Activated CD8-positive, alpha-beta memory T cell treated with anti-CD3 and anti-CD28 coated beads for 36 hours (primary cell): ENCODE measurements around the gene CCT7. TPM values are rescaled to one million over a fixed set of nuclear protein-coding genes. Genes with fewer than 3 reads are reported as not detected.
"Not testable (repeated sequence)": the region's sequence is repeated elsewhere in the genome, so short reads cannot be mapped to it uniquely, and the experiment has no call there.

ENCODE experiments used
- CTCF ChIA-PET: fragments of 350-600 bp; sonication (Branson Sonifier 250); formaldehyde crosslinking; loops from one replicate; lab custom pipeline; 2021; ENCODE audit warnings: antibody characterized with exemption; lab: Charles Lee
- POLR2A ChIA-PET: fragments of 350-600 bp; sonication (Branson Sonifier 250); formaldehyde crosslinking; loops from one replicate; lab custom pipeline; 2021; ENCODE audit warnings: antibody characterized with exemption; lab: Charles Lee
- total RNA-seq, 2 experiments: library from RNA; stranded (reverse); gene quantifications; one replicate each; pipeline ENCODE4 v1.2.3, GENCODE V29; 2021

The CCT7 gene
- 100 to 1,000 TPM; 750 to 751 TPM for total RNA-seq

- ChIA-PET POLR2A (interaction anchor here (1.0 to 2.9 kb wide), 9 partner anchors 9 to 163 kb away, joined by 3 to 17 read pairs (median 8); partner anchors contain the start of genes ALMS1, FBXO41 and SFXN5), CTCF (interaction anchor here (0.6 to 5.1 kb wide), 6 partner anchors 10 to 618 kb away, joined by 3 to 27 read pairs (median 6); no protein-coding TSS in a partner anchor)
Measured at GRCh38 chr2:73233932-73234832, at the start of gene CCT7. CCT7 (plus strand) TSS chr2:73234308; CDS start chr2:73234379, 71 bp downstream.

GRCh38 chr2:73185965-73186364, 48.1 kb upstream of the CCT7 start:
- ChIA-PET CTCF (interaction anchor here (0.6 to 1.1 kb wide), 3 partner anchors 9 to 1371 kb away, joined by 3 to 4 read pairs (median 4); no protein-coding TSS in a partner anchor), POLR2A (no interaction called here)

GRCh38 chr2:73187549-73187948, 46.6 kb upstream of the CCT7 start:
- ChIA-PET CTCF (interaction anchor here (0.6 to 1.9 kb wide), 3 partner anchors 10 to 294 kb away, joined by 3 to 11 read pairs (median 3); no protein-coding TSS in a partner anchor), POLR2A (no interaction called here)

- CTCF ChIA-PET = interaction anchor here (0.6 kb wide), 1 partner anchor 1677 kb away, joined by 3 read pairs; no protein-coding TSS in a partner anchor
- POLR2A ChIA-PET = no interaction called here
Measured at GRCh38 chr2:73197579-73197978, 36.5 kb upstream of the CCT7 start.

GRCh38 chr2:73200281-73200680, 33.8 kb upstream of the CCT7 start:
- POLR2A ChIA-PET = not testable (repeated sequence)
- CTCF ChIA-PET = interaction anchor here (1.4 to 1.9 kb wide), 2 partner anchors 13 to 23 kb away, joined by 4 to 10 read pairs; partner anchors contain the start of gene SMYD5

GRCh38 chr2:73202156-73203054, 31.7 kb upstream of the CCT7 start, which contains the start of gene NOTO:
NOTO (plus strand) TSS chr2:73202574; CDS start chr2:73202667, 93 bp downstream.
- POLR2A ChIA-PET = no interaction called here
- CTCF ChIA-PET = interaction anchor here (1.0 to 1.1 kb wide), 2 partner anchors 10 to 25 kb away, joined by 4 to 5 read pairs; no protein-coding TSS in a partner anchor

GRCh38 chr2:73203055-73203681, 30.9 kb upstream of the CCT7 start:
- CTCF ChIA-PET = no interaction called here
- POLR2A ChIA-PET = no interaction called here

- ChIA-PET POLR2A (no interaction called here), CTCF (interaction anchor here (0.6 kb wide), 1 partner anchor 28 kb away, joined by 3 read pairs; no protein-coding TSS in a partner anchor)
Measured at GRCh38 chr2:73205611-73206010, 28.5 kb upstream of the CCT7 start.

GRCh38 chr2:73208258-73208657, 25.9 kb upstream of the CCT7 start:
- ChIA-PET POLR2A (no interaction called here), CTCF (interaction anchor here (0.8 to 6.4 kb wide), 2 partner anchors 21 to 32 kb away, joined by 3 to 64 read pairs; no protein-coding TSS in a partner anchor)

GRCh38 chr2:73210019-73210418, 24.1 kb upstream of the CCT7 start:
- ChIA-PET CTCF (interaction anchor here (1.1 to 6.4 kb wide), 2 partner anchors 34 to 317 kb away, joined by 3 to 64 read pairs; no protein-coding TSS in a partner anchor), POLR2A (no interaction called here)

- ChIA-PET POLR2A (no interaction called here), CTCF (interaction anchor here (6.4 kb wide), 1 partner anchor 34 kb away, joined by 64 read pairs; no protein-coding TSS in a partner anchor)
Measured at GRCh38 chr2:73210696-73211095, 23.4 kb upstream of the CCT7 start.

GRCh38 chr2:73212098-73212447, 22.0 kb upstream of the CCT7 start:
- CTCF ChIA-PET = interaction anchor here (0.8 to 6.4 kb wide), 14 partner anchors 9 to 319 kb away, joined by 3 to 64 read pairs (median 4); partner anchors contain the start of genes NOTO and SFXN5
- POLR2A ChIA-PET = interaction anchor here (1.3 to 1.6 kb wide), 2 partner anchors 35 to 73 kb away, joined by 3 to 9 read pairs; partner anchors contain the start of gene FBXO41

GRCh38 chr2:73212448-73213176, 21.5 kb upstream of the CCT7 start:
- POLR2A ChIA-PET = interaction anchor here (1.1 to 1.6 kb wide), 3 partner anchors 21 to 72 kb away, joined by 3 to 9 read pairs (median 5); partner anchors contain the start of genes CCT7 and FBXO41
- CTCF ChIA-PET = interaction anchor here (0.8 to 6.4 kb wide), 17 partner anchors 8 to 319 kb away, joined by 3 to 64 read pairs (median 4); partner anchors contain the start of genes NOTO, PRADC1 and SFXN5

GRCh38 chr2:73214120-73215035, 19.7 kb upstream of the CCT7 start, which contains the start of gene SMYD5:
SMYD5 (plus strand) TSS chr2:73214245; CDS start chr2:73214267, 22 bp downstream.
- ChIA-PET CTCF (interaction anchor here (1.2 to 6.4 kb wide), 3 partner anchors 14 to 296 kb away, joined by 3 to 64 read pairs (median 10); no protein-coding TSS in a partner anchor), POLR2A (interaction anchor here (0.9 kb wide), 1 partner anchor 19 kb away, joined by 4 read pairs; the partner anchor contains the start of genes CCT7 and PRADC1)

GRCh38 chr2:73215254-73215653, 18.9 kb upstream of the CCT7 start:
- ChIA-PET POLR2A (interaction anchor here (0.9 kb wide), 1 partner anchor 18 kb away, joined by 4 read pairs; the partner anchor contains the start of genes CCT7 and PRADC1), CTCF (no interaction called here)

GRCh38 chr2:73217160-73217559, 16.9 kb upstream of the CCT7 start:
- POLR2A ChIA-PET = no interaction called here

More at GRCh38 chr2:73217160-73217559, 16.9 kb upstream of the CCT7 start:
- CTCF ChIA-PET = interaction anchor here (1.3 kb wide), 1 partner anchor 11 kb away, joined by 3 read pairs; no protein-coding TSS in a partner anchor
